ENCODE data around the gene SOX6. TPM values are rescaled to one million over a fixed set of nuclear protein-coding genes. Genes with fewer than 3 reads are reported as not detected.

SOX6 gene
- total RNA-seq, 1 donor from 2014 or later = 13.2 TPM

DNA sequence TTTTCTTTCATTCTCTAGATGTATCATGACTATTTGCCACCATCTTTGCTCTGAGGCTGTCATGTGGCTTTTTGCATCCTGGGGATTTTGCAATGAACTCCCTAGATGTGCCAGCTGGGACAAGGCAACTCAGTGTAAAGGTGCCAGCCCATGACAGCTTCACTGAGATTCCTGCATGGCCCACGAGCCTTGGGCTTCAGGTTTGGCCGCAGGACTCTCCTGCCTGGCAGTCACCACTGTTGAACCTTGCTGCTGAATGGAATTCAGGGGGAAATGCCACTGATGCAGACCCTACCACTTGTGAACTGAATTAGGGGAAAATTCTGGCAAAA lies 385.2 kb downstream of the SOX6 start:
- TF ChIP-seq EZH2 (IDR thresholded peaks at IDR 0.05; ENCODE audit: insufficient read depth, low read length) = no peak
- TF ChIP-seq, protein P1, sequence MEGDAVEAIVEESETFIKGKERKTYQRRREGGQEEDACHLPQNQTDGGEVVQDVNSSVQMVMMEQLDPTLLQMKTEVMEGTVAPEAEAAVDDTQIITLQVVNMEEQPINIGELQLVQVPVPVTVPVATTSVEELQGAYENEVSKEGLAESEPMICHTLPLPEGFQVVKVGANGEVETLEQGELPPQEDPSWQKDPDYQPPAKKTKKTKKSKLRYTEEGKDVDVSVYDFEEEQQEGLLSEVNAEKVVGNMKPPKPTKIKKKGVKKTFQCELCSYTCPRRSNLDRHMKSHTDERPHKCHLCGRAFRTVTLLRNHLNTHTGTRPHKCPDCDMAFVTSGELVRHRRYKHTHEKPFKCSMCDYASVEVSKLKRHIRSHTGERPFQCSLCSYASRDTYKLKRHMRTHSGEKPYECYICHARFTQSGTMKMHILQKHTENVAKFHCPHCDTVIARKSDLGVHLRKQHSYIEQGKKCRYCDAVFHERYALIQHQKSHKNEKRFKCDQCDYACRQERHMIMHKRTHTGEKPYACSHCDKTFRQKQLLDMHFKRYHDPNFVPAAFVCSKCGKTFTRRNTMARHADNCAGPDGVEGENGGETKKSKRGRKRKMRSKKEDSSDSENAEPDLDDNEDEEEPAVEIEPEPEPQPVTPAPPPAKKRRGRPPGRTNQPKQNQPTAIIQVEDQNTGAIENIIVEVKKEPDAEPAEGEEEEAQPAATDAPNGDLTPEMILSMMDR (IDR thresholded peaks at IDR 0.05; ENCODE audit: insufficient read depth, low read depth, low read length) = no peak
- FAIRE-seq (no peak), DNase-seq (ENCODE audit: low read depth) (no peak)
- H3K27ac ChIP-seq (ENCODE audit: low read depth, low read length) = no peak overlapping the region
- peaks cover 20% of the 10 kb centered on the region for H3K4me1 ChIP-seq (ENCODE audit: insufficient read depth, low read length)
- H3K79me2 ChIP-seq (ENCODE audit: insufficient read depth, low read length) = no peaks in the 10 kb centered on the region
- Mint-ChIP-seq H3K27ac (ENCODE audit: unreplicated experiment) (no peak overlapping the region), H3K36me3 (ENCODE audit: low read depth, unreplicated experiment) (peaks cover 2% of the 10 kb centered on the region), H3K4me3 (ENCODE audit: unreplicated experiment) (no peak overlapping the region), H3K4me1 (ENCODE audit: low read depth, unreplicated experiment) (peaks cover 27% of the 10 kb centered on the region), H3K9me3 (ENCODE audit: unreplicated experiment) (no peaks in the 10 kb centered on the region), H3K27me3 (ENCODE audit: low read depth, unreplicated experiment) (no peaks in the 10 kb centered on the region)
- no peaks in the 10 kb centered on the region for H3K9me3 ChIP-seq (ENCODE audit: insufficient read depth, low read depth, low read length)
- H4K20me1 ChIP-seq (ENCODE audit: insufficient read depth, low read length) = no peaks in the 10 kb centered on the region
- no peak overlapping the region for H3K9ac ChIP-seq (ENCODE audit: low read length)
- H3K4me2 ChIP-seq (ENCODE audit: low read length) = no peak overlapping the region
- no peak overlapping the region for H3K4me3 ChIP-seq (ENCODE audit: insufficient read depth, low read depth, low read length)
- no peak overlapping the region for H2AFZ ChIP-seq (ENCODE audit: low read depth, low read length)
- H3K36me3 ChIP-seq (ENCODE audit: insufficient read depth, low read length) = no peaks in the 10 kb centered on the region
- no peaks in the 10 kb centered on the region for H3K27me3 ChIP-seq (ENCODE audit: insufficient read depth, low read length)

DNA sequence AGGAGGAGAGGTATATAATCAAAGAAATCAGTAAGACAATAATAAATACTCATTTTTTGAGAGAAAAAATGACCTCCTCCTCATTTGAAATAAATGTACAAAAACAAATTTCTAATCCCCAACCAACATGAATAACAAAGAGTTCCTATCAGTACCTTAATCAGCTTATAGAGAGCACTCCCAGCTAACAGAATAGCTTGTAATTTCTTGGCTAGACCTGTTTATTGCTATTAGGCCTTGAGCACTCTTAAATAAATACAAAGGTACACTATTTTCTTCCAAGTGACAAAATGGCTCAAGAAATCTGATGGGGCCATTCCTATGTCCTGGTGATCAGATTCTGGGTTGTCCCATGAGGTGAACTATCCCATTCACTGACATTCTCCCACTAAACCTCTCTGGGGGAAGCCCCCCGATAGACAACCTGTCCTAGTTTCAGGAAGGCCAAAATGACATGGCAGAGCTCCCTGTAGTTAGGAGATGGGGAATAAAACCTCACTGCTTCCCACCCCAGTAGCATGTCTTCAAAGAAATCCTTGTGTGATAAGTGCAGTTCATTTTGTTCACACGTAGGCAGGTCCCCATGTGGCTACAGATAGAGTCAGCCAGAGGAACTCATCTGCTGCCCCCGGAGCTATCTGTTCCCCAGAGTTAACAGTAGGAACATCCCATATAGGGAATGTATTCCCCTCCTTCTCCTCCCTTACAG lies 385.7 kb downstream of the SOX6 start:
- FAIRE-seq (no peak), DNase-seq (ENCODE audit: low read depth) (no peak)
- no peak overlapping the region for H3K9ac ChIP-seq (ENCODE audit: low read length)
- TF ChIP-seq, protein P1 (IDR thresholded peaks at IDR 0.05; ENCODE audit: insufficient read depth, low read depth, low read length) = no peak
- TF ChIP-seq EZH2 (IDR thresholded peaks at IDR 0.05; ENCODE audit: insufficient read depth, low read length) = no peak
- no peaks in the 10 kb centered on the region for H3K9me3 ChIP-seq (ENCODE audit: insufficient read depth, low read depth, low read length)
- no peaks in the 10 kb centered on the region for H3K36me3 ChIP-seq (ENCODE audit: insufficient read depth, low read length)
- peaks cover 19% of the 10 kb centered on the region for H3K4me1 ChIP-seq (ENCODE audit: insufficient read depth, low read length)
- no peaks in the 10 kb centered on the region for H4K20me1 ChIP-seq (ENCODE audit: insufficient read depth, low read length)
- no peak overlapping the region for H3K4me3 ChIP-seq (ENCODE audit: insufficient read depth, low read depth, low read length)
- Mint-ChIP-seq H3K36me3 (ENCODE audit: low read depth, unreplicated experiment) (peaks cover 2% of the 10 kb centered on the region), H3K4me1 (ENCODE audit: low read depth, unreplicated experiment) (peaks cover 27% of the 10 kb centered on the region), H3K27me3 (ENCODE audit: low read depth, unreplicated experiment) (no peaks in the 10 kb centered on the region), H3K27ac (ENCODE audit: unreplicated experiment) (no peak overlapping the region), H3K9me3 (ENCODE audit: unreplicated experiment) (no peaks in the 10 kb centered on the region), H3K4me3 (ENCODE audit: unreplicated experiment) (no peak overlapping the region)
- no peak overlapping the region for H2AFZ ChIP-seq (ENCODE audit: low read depth, low read length)
- H3K27ac ChIP-seq (ENCODE audit: low read depth, low read length) = peak overlapping the region; percentile 54
- H3K4me2 ChIP-seq (ENCODE audit: low read length) = peak overlapping the region; percentile 78
- no peaks in the 10 kb centered on the region for H3K27me3 ChIP-seq (ENCODE audit: insufficient read depth, low read length)
- H3K79me2 ChIP-seq (ENCODE audit: insufficient read depth, low read length) = no peaks in the 10 kb centered on the region

GRCh38 chr11:15969701-15970329 lies 386.5 kb downstream of the SOX6 start:
- Mint-ChIP-seq H3K4me3 (ENCODE audit: unreplicated experiment) (no peak overlapping the region), H3K4me1 (ENCODE audit: low read depth, unreplicated experiment) (peaks cover 27% of the 10 kb centered on the region), H3K9me3 (ENCODE audit: unreplicated experiment) (no peaks in the 10 kb centered on the region), H3K36me3 (ENCODE audit: low read depth, unreplicated experiment) (peaks cover 2% of the 10 kb centered on the region), H3K27me3 (ENCODE audit: low read depth, unreplicated experiment) (no peaks in the 10 kb centered on the region), H3K27ac (ENCODE audit: unreplicated experiment) (peak overlapping the region; percentile 36)
- Histone ChIP-seq H3K9me3 (ENCODE audit: insufficient read depth, low read depth, low read length) (no peaks in the 10 kb centered on the region), H3K36me3 (ENCODE audit: insufficient read depth, low read length) (no peaks in the 10 kb centered on the region), H4K20me1 (ENCODE audit: insufficient read depth, low read length) (no peaks in the 10 kb centered on the region), H3K4me2 (ENCODE audit: low read length) (peak overlapping the region; percentile 78), H3K4me3 (ENCODE audit: insufficient read depth, low read depth, low read length) (no peak overlapping the region), H3K27ac (ENCODE audit: low read depth, low read length) (peak overlapping the region; percentile 54), H3K4me1 (ENCODE audit: insufficient read depth, low read length) (peaks cover 19% of the 10 kb centered on the region), H3K79me2 (ENCODE audit: insufficient read depth, low read length) (no peaks in the 10 kb centered on the region), H3K27me3 (ENCODE audit: insufficient read depth, low read length) (no peaks in the 10 kb centered on the region), H3K9ac (ENCODE audit: low read length) (peak overlapping the region; percentile 44), H2AFZ (ENCODE audit: low read depth, low read length) (peak overlapping the region; percentile 77)
- no peak for TF ChIP-seq EZH2 (IDR thresholded peaks at IDR 0.05; ENCODE audit: insufficient read depth, low read length)
- TF ChIP-seq, protein P1 (IDR thresholded peaks at IDR 0.05; ENCODE audit: insufficient read depth, low read depth, low read length) = no peak
- FAIRE-seq = peak; percentile 52
- peak; percentile 81 for DNase-seq (ENCODE audit: low read depth)

Data from astrocyte (in vitro differentiated cells and primary cell).